Cardiac fibroblast (primary cell): ENCODE measurements around the gene ERN2.

Source experiments
- DNase-seq, 2 donors: peaks; one replicate each; pipeline versions ENCODE4 v3.0.0 to v3.0.0-alpha.2; 2010; ENCODE audit warnings: low read depth in 2 of 2
- H3K4me3 ChIP-seq, 2 donors: replicated peaks in 1 of 2; 1 replicate in 1 of 2; 2 replicates in 1 of 2; pipeline ENCODE4 v1.5.1; 2011; ENCODE audit warnings: low read depth in 2 of 2, low read length in 2 of 2, mild to moderate bottlenecking in 2 of 2, moderate library complexity in 1 of 2
- TF ChIP-seq, protein P1 (sequence below): IDR thresholded peaks from one replicate; pipeline ENCODE4 v1.5.1; 2011; ENCODE audit warnings: low read depth, mild to moderate bottlenecking, low read length, inconsistent platforms

ERN2 gene

DNA sequence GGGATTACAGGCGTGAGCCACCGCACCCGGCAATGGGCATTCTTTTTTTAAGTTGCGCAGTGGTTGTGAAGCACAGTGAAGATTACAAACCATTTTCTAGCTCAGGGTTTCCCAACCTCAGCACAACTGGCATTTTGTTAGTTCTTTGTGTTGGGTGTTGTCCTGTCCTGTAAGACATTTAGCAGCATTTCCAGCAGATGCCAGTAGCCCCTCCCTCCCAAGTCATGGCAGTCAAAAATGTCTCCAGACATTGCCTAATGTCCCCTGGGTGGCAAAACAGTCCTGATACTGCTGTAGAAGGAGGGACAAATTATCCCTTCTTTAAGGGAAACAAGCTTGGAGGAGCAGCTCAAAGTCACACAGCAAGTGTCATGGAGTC, 18.8 kb downstream of the ERN2 start:
- DNase-seq, result no peak
- TF ChIP-seq, protein P1, sequence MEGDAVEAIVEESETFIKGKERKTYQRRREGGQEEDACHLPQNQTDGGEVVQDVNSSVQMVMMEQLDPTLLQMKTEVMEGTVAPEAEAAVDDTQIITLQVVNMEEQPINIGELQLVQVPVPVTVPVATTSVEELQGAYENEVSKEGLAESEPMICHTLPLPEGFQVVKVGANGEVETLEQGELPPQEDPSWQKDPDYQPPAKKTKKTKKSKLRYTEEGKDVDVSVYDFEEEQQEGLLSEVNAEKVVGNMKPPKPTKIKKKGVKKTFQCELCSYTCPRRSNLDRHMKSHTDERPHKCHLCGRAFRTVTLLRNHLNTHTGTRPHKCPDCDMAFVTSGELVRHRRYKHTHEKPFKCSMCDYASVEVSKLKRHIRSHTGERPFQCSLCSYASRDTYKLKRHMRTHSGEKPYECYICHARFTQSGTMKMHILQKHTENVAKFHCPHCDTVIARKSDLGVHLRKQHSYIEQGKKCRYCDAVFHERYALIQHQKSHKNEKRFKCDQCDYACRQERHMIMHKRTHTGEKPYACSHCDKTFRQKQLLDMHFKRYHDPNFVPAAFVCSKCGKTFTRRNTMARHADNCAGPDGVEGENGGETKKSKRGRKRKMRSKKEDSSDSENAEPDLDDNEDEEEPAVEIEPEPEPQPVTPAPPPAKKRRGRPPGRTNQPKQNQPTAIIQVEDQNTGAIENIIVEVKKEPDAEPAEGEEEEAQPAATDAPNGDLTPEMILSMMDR, result no peak
- no peak overlapping the region for H3K4me3 ChIP-seq

DNA sequence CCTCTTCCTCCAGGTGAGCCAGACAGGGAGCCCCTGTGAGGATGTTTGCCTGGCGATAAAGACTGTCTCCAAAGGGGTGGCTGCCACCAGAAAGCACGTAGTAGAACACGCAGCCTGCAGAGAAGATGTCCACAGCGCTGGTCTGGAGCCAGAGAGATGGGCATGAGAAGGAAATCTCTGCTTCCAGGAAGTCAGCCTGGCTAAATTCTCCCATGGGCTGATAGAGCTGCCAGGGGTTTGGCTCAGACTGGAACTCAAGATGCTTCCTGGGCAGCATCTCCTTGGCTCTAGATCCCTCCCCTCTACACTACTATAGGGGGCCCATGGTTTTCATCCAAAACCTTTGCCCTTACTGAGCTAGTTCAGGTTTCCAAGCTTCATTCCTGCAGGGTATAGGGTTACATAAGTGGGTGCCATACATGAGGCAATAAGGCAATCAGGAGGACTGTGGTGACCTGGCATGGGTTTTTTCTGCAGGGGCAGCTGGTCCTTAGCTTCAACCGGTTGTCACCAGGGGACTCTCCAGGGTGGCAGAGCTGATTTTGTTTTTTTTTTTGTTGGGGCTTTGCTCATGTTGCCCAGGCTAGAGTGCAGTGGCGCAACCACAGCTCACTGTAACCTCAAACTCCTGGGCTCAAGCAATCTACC, 20.7 kb downstream of the ERN2 start:
- no peak for DNase-seq
- no peak overlapping the region for H3K4me3 ChIP-seq
- TF ChIP-seq, protein P1, result no peak

DNA sequence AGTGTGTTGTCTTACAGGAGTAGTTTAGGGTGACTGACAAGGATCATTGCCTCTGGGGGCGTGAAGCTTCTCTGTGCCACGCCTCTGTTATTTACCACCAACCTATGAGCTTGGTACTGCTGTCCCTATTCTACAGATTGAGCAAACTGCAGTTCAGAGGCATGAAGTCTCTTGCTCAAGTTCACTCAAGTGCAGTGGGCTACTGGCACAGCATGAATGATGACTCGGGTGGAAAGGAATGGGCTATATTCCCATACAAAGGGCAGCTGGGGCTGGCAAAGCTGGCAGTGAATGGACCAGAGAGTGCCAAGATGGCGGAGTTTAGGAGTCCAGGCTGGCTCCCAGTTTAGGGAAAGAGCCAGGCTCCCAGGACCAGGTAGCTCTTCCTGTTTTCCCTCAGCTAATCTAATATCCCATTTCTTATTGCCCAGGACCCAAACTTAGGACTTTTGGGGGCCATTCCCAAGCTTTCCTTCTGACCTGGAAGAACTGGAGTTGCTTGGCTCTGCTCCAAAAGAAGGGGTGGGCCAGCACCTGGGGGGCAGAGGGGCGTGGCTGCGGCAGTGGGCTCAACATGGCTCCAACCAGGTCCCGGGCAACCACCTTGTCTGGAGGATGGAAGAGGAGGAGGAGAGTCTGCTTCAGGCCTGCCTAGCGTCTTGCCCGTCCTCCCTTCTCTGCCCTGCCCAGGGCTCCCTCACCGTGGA, 21.4 kb downstream of the ERN2 start:
- TF ChIP-seq, protein P1, result no peak
- peak; percentile 35 to 57 for DNase-seq
- H3K4me3 ChIP-seq, result no peak overlapping the region

DNA sequence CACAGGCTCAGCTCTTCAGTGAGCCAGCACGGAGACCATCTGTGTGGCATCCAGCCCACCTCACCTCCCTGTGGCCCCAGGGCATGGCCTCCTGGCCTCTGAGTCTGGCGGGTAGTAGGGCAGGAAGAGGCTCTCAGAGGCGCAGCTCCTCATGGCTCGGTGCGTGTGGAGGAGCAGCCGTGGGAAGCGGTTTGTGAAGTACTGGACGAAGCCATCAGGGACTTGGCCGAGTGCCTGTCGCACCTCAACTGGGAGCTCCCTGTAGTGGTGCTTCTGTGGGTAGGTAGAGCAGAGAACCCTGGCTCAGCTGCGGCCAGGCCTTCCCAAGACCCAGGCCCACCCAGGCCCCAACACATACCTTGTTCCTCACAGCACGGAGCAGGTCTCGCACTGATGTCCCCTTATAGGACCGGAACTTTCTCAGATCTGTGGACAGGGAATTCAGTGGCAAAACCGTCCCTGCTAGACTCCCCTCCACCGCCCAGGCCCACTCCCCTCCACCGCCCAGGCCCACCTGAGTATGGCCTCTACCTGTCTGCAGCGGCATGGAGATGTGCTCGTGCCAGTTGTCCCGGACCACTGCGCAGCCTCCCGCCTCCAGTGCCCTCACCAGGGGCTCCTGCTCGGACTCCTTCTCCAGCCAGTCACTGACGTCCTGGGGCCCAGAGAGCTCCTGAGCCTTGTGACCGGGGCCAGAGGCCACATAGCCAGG, 22.1 kb downstream of the ERN2 start:
- no peak overlapping the region for H3K4me3 ChIP-seq
- no peak for DNase-seq
- TF ChIP-seq, protein P1, result no peak

DNA sequence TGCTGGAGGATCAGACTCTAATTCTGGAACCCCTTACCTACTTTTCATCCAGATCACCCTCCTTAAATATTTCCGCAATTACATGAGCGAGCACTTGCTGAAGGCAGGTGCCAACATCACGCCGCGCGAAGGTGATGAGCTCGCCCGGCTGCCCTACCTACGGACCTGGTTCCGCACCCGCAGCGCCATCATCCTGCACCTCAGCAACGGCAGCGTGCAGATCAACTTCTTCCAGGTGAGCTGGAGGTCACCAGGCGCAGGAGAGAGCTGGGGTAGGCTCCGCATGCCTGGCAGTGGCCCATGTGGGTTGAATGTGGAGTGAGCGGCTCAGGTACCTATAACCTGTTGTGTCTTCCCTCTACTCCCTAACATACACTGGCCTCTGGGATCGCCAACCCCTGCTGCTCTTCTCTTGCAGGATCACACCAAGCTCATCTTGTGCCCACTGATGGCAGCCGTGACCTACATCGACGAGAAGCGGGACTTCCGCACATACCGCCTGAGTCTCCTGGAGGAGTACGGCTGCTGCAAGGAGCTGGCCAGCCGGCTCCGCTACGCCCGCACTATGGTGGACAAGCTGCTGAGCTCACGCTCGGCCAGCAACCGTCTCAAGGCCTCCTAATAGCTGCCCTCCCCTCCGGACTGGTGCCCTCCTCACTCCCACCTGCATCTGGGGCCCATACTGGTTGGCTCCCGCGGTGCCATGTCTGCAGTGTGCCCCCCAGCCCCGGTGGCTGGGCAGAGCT, 23.4 kb downstream of the ERN2 start:
- TF ChIP-seq, protein P1, result no peak
- H3K4me3 ChIP-seq, result no peak overlapping the region
- no peak for DNase-seq

DNA sequence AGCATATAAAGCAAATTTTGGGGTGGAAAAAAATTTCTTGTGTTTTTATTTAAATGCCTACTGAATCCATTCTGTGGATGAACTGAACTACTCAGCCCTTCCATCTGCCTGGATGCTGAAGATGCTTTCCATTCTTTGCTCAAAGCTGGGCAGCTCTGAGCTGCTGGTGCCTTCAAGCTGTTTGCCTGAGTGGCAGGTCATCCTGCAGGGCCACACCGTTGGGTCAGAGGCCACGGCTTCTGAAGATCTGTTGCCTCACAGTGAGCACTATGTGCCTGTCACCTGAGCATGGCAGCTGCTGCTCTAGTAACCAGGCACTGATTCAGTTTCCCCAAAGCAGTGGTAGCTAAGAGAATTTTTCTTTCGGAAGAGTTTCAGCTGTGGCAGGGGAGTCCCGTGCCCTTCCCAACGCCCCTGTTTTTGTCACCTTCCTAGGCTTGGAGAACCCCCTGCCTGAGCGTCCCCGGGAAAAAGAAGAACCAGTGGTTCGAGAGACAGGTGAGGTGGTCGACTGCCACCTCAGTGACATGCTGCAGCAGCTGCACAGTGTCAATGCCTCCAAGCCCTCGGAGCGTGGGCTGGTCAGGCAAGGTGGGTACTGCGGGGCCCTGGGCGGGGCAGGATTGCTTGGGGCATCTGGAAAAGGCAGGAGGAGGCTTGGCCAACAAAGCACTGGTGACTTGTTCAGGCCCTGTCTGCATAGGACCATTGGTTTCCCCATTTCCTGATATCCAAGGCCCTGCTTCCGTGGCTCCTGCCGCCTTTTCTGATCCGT, 25.8 kb downstream of the ERN2 start:
- H3K4me3 ChIP-seq, result no peak overlapping the region
- no peak for DNase-seq
- TF ChIP-seq, protein P1, result no peak
